ENCODE results near the gene LOXL1.

DNA sequence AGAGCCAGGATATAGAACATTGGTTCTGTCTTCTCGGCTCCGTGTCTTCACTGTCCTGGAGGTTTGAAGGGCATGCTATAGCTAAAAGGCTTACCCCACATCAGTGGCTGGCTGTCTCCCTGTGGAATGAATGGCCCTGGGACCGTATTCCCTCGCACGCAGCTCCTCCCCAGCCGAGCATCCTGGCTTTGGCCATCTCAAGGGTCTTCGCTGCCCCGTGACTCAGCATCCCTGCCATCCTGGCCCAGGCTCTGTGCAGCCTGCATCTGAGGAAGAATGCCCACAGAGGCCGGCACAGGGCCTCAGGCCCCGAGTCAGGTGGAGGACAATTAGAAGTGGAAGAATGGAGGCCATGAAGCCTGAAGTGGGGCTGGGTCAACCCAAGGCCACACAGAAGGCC is 11.0 kb downstream of the LOXL1 start:
- TF ChIP-seq, protein P1, sequence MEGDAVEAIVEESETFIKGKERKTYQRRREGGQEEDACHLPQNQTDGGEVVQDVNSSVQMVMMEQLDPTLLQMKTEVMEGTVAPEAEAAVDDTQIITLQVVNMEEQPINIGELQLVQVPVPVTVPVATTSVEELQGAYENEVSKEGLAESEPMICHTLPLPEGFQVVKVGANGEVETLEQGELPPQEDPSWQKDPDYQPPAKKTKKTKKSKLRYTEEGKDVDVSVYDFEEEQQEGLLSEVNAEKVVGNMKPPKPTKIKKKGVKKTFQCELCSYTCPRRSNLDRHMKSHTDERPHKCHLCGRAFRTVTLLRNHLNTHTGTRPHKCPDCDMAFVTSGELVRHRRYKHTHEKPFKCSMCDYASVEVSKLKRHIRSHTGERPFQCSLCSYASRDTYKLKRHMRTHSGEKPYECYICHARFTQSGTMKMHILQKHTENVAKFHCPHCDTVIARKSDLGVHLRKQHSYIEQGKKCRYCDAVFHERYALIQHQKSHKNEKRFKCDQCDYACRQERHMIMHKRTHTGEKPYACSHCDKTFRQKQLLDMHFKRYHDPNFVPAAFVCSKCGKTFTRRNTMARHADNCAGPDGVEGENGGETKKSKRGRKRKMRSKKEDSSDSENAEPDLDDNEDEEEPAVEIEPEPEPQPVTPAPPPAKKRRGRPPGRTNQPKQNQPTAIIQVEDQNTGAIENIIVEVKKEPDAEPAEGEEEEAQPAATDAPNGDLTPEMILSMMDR (IDR thresholded peaks at IDR 0.05), result no peak
- TF ChIP-seq EZH2 (IDR thresholded peaks at IDR 0.05; ENCODE audit: borderline replicate concordance, insufficient read depth, low read depth, low read length, poor library complexity, severe bottlenecking), result no peak

Data from B cell (primary cell).